Posterior vena cava (tissue), 2 donors: Measurements from ENCODE around the gene NTMT1. TPM values are rescaled to one million over a fixed set of nuclear protein-coding genes. Genes with fewer than 3 reads are reported as not detected.

Source experiments
- DNase-seq: peaks from one replicate; pipeline ENCODE4 v3.0.0-alpha.2; 2020; ENCODE audit warnings: low spot score
- intact Hi-C, 2 donors: fragments of 100-400 bp; cut with DNase I; formaldehyde crosslinking; loops; one replicate each; pipeline versions ENCODE4 v1.14.1 to v1.14.2; 2022 to 2023
- total RNA-seq, 2 donors: library from RNA; stranded (reverse); fragmentation: NEBNext Ultra II Directional; extraction: Animal tissue kit (Norgen Biotek cat#: 25700); gene quantifications; one replicate each; pipeline ENCODE4 v1.2.1, GENCODE V29; 2021
- donor health status: DM: yes; HTN: yes; CAD: no.
- donor health status: DM: yes; HTN: yes; CAD: no.

Gene NTMT1
- total RNA-seq, 2 donors from 2014 or later: 22.7 to 25.6 TPM

GRCh38 chr9:129665814-129666520 lies 40.0 kb downstream of the NTMT1 start:
- no peak for DNase-seq
- intact Hi-C loops: loop anchor here in 1 of 2 donors (10.0 kb wide), 1 partner anchor 49 kb away; no protein-coding TSS in a partner anchor

- intact Hi-C loops: loop anchor here in 1 of 2 donors (10.0 kb wide), 1 partner anchor 48 kb away; no protein-coding TSS in a partner anchor
Measured at GRCh38 chr9:129666575-129666974, 40.6 kb downstream of the NTMT1 start.

GRCh38 chr9:129667378-129667777 lies 41.4 kb downstream of the NTMT1 start:
- no peak for DNase-seq
- intact Hi-C loops: loop anchor here in 1 of 2 donors (10.0 kb wide), 1 partner anchor 47 kb away; no protein-coding TSS in a partner anchor

More at GRCh38 chr9:129666575-129666974, 40.6 kb downstream of the NTMT1 start:
- no peak for DNase-seq

GRCh38 chr9:129667850-129668249 lies 41.9 kb downstream of the NTMT1 start:
- intact Hi-C loops: loop anchor here in 1 of 2 donors (10.0 kb wide), 1 partner anchor 47 kb away; no protein-coding TSS in a partner anchor
- DNase-seq: no peak

GRCh38 chr9:129669141-129669718 lies 43.3 kb downstream of the NTMT1 start:
- intact Hi-C loops: loop anchor here in 1 of 2 donors (10.0 kb wide), 1 partner anchor 46 kb away; no protein-coding TSS in a partner anchor
- no peak for DNase-seq

GRCh38 chr9:129669946-129670345 lies 44.0 kb downstream of the NTMT1 start:
- intact Hi-C loops: loop anchor here in 1 of 2 donors (10.0 kb wide), 1 partner anchor 45 kb away; no protein-coding TSS in a partner anchor
- no peak for DNase-seq

GRCh38 chr9:129671065-129671464 lies 45.1 kb downstream of the NTMT1 start:
- intact Hi-C loops: no loop called here
- no peak for DNase-seq

- DNase-seq: no peak
- intact Hi-C loops: no loop called here
Measured at GRCh38 chr9:129671519-129671918, 45.6 kb downstream of the NTMT1 start.

GRCh38 chr9:129672702-129673101 lies 46.7 kb downstream of the NTMT1 start:
- intact Hi-C loops: no loop called here
- DNase-seq: no peak

- intact Hi-C loops: no loop called here
- no peak for DNase-seq
Measured at GRCh38 chr9:129673602-129674001, 47.6 kb downstream of the NTMT1 start.

- intact Hi-C loops: no loop called here
- no peak for DNase-seq
Measured at GRCh38 chr9:129674229-129674628, 48.3 kb downstream of the NTMT1 start.

- intact Hi-C loops: no loop called here
- DNase-seq: no peak
Measured at GRCh38 chr9:129675620-129676019, 49.7 kb downstream of the NTMT1 start.

- intact Hi-C loops: no loop called here
- DNase-seq: no peak
Measured at GRCh38 chr9:129676287-129676686, 50.3 kb downstream of the NTMT1 start.

GRCh38 chr9:129676975-129677374 lies 51.0 kb downstream of the NTMT1 start:
- intact Hi-C loops: no loop called here
- DNase-seq: peak; percentile 88

GRCh38 chr9:129677456-129677855 lies 51.5 kb downstream of the NTMT1 start:
- DNase-seq: no peak
- intact Hi-C loops: no loop called here

GRCh38 chr9:129678844-129679243 lies 52.9 kb downstream of the NTMT1 start:
- DNase-seq: no peak
- intact Hi-C loops: no loop called here

- intact Hi-C loops: no loop called here
- DNase-seq: no peak
Measured at GRCh38 chr9:129679537-129679936, 53.6 kb downstream of the NTMT1 start.

GRCh38 chr9:129681924-129682323 lies 56.0 kb downstream of the NTMT1 start:
- DNase-seq: no peak
- intact Hi-C loops: no loop called here

- no peak for DNase-seq
- intact Hi-C loops: no loop called here
Measured at GRCh38 chr9:129682381-129682780, 56.4 kb downstream of the NTMT1 start.

GRCh38 chr9:129685220-129685932 lies 59.4 kb downstream of the NTMT1 start:
- intact Hi-C loops: loop anchor here in 1 of 2 donors (5.0 kb wide), 1 partner anchor 33 kb away; no protein-coding TSS in a partner anchor
- no peak for DNase-seq
